ENCODE measurements around the gene GRIN1. TPM values are rescaled to one million over a fixed set of nuclear protein-coding genes. Genes with fewer than 3 reads are reported as not detected.

Gene GRIN1
- total and polyA plus RNA-seq, 2 of the 8 experiments (the other 6 are each of a cell fraction or from before 2014, with no cell fraction given): 0.48 to 2.1 TPM

DNA sequence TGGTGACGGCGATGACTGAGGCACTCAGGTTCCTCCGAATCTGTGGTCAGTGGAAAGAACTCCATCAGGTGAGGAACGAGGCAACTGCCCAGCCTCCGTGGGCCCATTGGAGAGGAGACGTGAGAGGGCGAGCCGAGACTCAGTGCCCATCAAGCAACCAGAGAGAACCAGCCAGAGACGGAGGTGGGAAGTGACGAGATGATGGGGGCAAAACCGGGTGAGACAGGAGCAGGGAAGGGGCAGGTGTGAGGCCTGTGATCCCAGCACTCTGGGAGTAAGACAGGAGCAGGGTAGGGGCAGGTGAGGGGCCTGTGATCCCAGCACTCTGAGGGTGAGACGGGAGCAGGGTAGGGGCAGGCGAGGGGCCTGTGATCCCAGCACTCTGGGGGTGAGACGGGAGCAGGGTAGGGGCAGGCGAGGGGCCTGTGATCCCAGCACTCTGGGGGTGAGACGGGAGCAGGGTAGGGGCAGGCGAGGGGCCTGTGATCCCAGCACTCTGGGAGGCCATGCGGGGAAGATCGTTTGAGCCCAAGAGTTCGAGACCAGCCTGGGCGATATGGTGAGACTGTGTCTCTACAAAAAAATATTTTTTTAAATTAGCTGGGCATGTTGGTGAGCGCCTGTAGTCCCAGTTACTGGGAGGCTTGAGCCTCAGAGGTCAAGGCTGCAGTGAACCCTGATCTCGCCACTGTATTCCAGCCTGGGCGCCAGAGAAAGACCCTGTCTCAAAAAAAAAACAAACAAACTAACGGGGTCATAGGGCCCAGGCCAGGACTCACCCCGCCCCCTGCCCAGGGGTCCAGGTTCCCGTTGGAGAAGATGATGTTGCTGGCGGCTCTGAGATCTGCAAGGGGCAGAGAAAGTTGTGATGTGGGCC, 27.8 kb upstream of the GRIN1 start:
- no peak overlapping the region for H4K8ac ChIP-seq (ENCODE audit: extremely low read depth, insufficient read depth, low read length)
- WGBS, 2 experiments (ENCODE audit: extremely low coverage in 1 of 2, insufficient coverage in 1 of 2, insufficient read length in 1 of 2, insufficient replicate concordance in 2 of 2, low coverage in 1 of 2, low lambda C conversion rate in 2 of 2, missing lambda C conversion rate in 1 of 2): 86% methylated on average over 26 of the region's 28 CpGs; no CpG with 5 or more reads in 1 of the 2 experiments
- no peak overlapping the region for H3K9ac ChIP-seq (replicated peaks in 1 of 4; ENCODE audit: extremely low read depth in 1 of 4, low read depth in 3 of 4, low read length in 3 of 4)
- no peaks in the 10 kb centered on the region for H3K9me3 ChIP-seq (ENCODE audit: insufficient read depth in 2 of 2, low read depth in 1 of 2, low read length in 1 of 2)
- no peak overlapping the region for H3K14ac ChIP-seq (ENCODE audit: insufficient read length)
- H2BK120ac ChIP-seq (replicated peaks; ENCODE audit: low read depth, low read length): no peak overlapping the region
- H3K36me3 ChIP-seq (ENCODE audit: control insufficient read depth in 2 of 4, insufficient read depth in 4 of 4, low read length in 3 of 4): peaks cover 0 to 5% (median under 1%) of the 10 kb centered on the region in 4 experiments; a peak in 3 of 8 replicates
- no peak overlapping the region for H2BK5ac ChIP-seq (ENCODE audit: low read depth, low read length)
- peaks cover 0 to 4% of the 10 kb centered on the region in 2 experiments for H4K20me1 ChIP-seq (replicated peaks in 1 of 2; ENCODE audit: control insufficient read depth in 1 of 2, insufficient read depth in 2 of 2, low read length in 2 of 2)
- H2BK20ac ChIP-seq (ENCODE audit: low read length): no peak overlapping the region
- H3K4ac ChIP-seq (replicated peaks; ENCODE audit: insufficient read length, low read depth, low read length): no peak overlapping the region
- peaks cover 3% of the 10 kb centered on the region; the same call in 1 of the 2 replicates for H3K23me2 ChIP-seq (ENCODE audit: low read depth, low read length)
- no peaks in the 10 kb centered on the region for H3K79me1 ChIP-seq (ENCODE audit: low read depth, low read length)
- ChIA-PET POLR2A (ENCODE audit: partially characterized antibody) (interaction anchor here (1.3 kb wide), 1 partner anchor 37 kb away, joined by 4 read pairs; no protein-coding TSS in a partner anchor), CTCF (ENCODE audit: partially characterized antibody) (interaction anchor here (0.6 to 1.2 kb wide), 2 partner anchors 43 to 78 kb away, joined by 3 to 4 read pairs; partner anchors contain the start of genes ANAPC2 and SSNA1)
- H3K56ac ChIP-seq (replicated peaks; ENCODE audit: insufficient read length, low read depth, low read length): no peak overlapping the region
- no peak overlapping the region for H2BK12ac ChIP-seq (ENCODE audit: low read depth, low read length)
- H3K79me2 ChIP-seq (ENCODE audit: control insufficient read depth in 1 of 2, insufficient read depth in 2 of 2, low read length in 2 of 2): no peaks in the 10 kb centered on the region
- H3K27ac ChIP-seq (ENCODE audit: low read depth, low read length): no peak overlapping the region
- no peak overlapping the region for H3K4me3 ChIP-seq (ENCODE audit: extremely low read depth in 1 of 4, insufficient read depth in 2 of 4, low read depth in 3 of 4, low read length in 4 of 4)
- peaks cover 15 to 34% (median 29%) of the 10 kb centered on the region in 4 experiments for H3K27me3 ChIP-seq (replicated peaks in 1 of 4; ENCODE audit: control insufficient read depth in 3 of 4, extremely low read depth in 1 of 4, insufficient read depth in 3 of 4, low read length in 3 of 4)
- H3K23ac ChIP-seq (ENCODE audit: insufficient read length): no peak overlapping the region
- peaks cover 0 to 7% (median under 1%) of the 10 kb centered on the region in 4 experiments; a peak in 3 of 7 replicates for H3K4me1 ChIP-seq (replicated peaks in 1 of 4; ENCODE audit: control insufficient read depth in 3 of 4, insufficient read depth in 4 of 4, low read length in 3 of 4)
- H4K5ac ChIP-seq (ENCODE audit: insufficient read length, low read depth, low read length): no peak overlapping the region
- H3K18ac ChIP-seq (ENCODE audit: extremely low read depth, low read length): no peak overlapping the region
- no peak overlapping the region for H4K91ac ChIP-seq (replicated peaks; ENCODE audit: insufficient read length, low read length)
- H2BK15ac ChIP-seq (ENCODE audit: low read length): no peak overlapping the region
- FAIRE-seq (no peak), DNase-seq (ENCODE audit: low read depth in 1 of 2, low spot score in 2 of 2) (no peak)
- H3K4me2 ChIP-seq (ENCODE audit: insufficient read depth in 1 of 2, low read depth in 2 of 2, low read length in 2 of 2): no peak overlapping the region
- H2AK5ac ChIP-seq (ENCODE audit: low read depth, low read length): no peak overlapping the region
- H2AFZ ChIP-seq (ENCODE audit: low read length): no peak overlapping the region
- TF ChIP-seq ASH2L (IDR thresholded peaks at IDR 0.05; ENCODE audit: low read length) (no peak), EP300 (IDR thresholded peaks at IDR 0.05; ENCODE audit: borderline replicate concordance in 1 of 2, low read depth in 2 of 2, low read length in 2 of 2) (no peak), KDM5A (IDR thresholded peaks at IDR 0.05; ENCODE audit: low read length) (no peak), RAD21 (IDR thresholded peaks at IDR 0.05 in 1 of 2, conservative IDR thresholded peaks at IDR 0.05 in 1 of 2; ENCODE audit: low read depth in 2 of 2, low read length in 2 of 2) (no peak), SP2 (IDR thresholded peaks at IDR 0.05; ENCODE audit: low read length) (no peak), CHD1 (IDR thresholded peaks at IDR 0.05; ENCODE audit: low read depth, low read length) (no peak), JUND (IDR thresholded peaks at IDR 0.05; ENCODE audit: low read length) (no peak)
- TF ChIP-seq, protein P1, sequence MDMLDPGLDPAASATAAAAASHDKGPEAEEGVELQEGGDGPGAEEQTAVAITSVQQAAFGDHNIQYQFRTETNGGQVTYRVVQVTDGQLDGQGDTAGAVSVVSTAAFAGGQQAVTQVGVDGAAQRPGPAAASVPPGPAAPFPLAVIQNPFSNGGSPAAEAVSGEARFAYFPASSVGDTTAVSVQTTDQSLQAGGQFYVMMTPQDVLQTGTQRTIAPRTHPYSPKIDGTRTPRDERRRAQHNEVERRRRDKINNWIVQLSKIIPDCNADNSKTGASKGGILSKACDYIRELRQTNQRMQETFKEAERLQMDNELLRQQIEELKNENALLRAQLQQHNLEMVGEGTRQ (IDR thresholded peaks at IDR 0.05; ENCODE audit: low read length): no peak

Data from H1 (cell line).